ENCODE data around the gene RBMS1.

The RBMS1 gene, protein sequence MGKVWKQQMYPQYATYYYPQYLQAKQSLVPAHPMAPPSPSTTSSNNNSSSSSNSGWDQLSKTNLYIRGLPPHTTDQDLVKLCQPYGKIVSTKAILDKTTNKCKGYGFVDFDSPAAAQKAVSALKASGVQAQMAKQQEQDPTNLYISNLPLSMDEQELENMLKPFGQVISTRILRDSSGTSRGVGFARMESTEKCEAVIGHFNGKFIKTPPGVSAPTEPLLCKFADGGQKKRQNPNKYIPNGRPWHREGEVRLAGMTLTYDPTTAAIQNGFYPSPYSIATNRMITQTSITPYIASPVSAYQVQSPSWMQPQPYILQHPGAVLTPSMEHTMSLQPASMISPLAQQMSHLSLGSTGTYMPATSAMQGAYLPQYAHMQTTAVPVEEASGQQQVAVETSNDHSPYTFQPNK

DNA sequence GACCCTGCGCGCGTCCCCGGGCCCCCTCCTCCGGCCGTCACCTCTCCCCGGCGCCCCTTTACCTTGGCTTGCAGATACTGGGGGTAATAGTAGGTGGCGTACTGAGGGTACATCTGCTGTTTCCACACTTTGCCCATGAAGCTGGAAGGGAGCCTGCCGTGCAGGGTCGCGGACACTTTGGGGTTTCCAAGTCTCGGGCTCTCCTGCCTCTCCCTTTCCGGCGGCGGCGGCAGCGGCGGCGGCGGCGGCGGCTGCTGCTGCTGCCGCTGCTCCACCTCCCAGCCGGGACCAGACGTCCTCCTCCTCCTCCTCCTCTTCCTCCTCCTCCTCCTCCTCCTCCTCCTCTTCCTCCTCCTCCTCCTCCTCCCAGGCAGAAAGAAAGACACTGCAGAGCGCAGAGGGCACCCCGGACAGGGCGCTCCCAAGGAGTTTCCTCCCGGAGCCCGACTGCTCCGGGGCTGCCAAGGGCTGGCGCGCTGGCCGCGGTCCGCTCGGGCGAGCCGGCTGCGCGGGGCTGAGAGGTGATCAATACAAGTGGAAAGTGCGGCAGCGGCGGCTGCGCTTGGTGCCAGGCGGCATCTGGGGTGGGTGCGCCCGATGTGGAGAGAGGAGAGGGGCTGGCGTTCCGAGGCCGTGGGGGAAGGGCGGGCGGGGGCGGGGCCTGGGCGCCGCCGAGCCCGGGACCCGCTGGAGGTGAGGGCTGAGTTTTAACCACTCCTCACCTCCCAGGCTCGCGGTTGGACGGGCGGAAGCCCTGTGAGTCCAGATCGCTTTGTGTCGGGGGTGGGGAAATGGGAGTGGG, at the start of gene RBMS1:
Gene RBMS1, minus strand, starts transcription at position 581 of the 802 bp plus-strand sequence. Its CDS starts 444 bp downstream, at position 137.
- peak; percentile 41 for DNase-seq

DNA sequence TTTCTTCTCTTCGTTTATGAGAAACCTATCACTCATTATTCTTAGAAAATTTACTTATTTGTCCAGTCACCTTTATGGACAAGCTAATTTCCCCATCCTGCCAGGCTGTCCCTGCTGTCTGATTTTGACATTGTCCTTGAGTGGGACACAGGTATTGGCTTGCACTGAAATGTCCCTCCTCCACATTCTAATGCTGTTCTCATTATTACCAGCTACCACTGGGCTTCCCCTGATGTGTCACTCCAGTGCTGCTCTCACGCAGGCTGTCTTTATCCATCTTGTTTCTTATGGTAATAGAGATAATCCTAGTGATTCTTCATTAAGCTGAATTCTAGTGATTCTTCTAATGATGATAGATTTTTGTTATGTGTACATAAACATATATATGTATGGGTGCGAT, 48.1 kb upstream of the RBMS1 start:
- no peak for DNase-seq

DNA sequence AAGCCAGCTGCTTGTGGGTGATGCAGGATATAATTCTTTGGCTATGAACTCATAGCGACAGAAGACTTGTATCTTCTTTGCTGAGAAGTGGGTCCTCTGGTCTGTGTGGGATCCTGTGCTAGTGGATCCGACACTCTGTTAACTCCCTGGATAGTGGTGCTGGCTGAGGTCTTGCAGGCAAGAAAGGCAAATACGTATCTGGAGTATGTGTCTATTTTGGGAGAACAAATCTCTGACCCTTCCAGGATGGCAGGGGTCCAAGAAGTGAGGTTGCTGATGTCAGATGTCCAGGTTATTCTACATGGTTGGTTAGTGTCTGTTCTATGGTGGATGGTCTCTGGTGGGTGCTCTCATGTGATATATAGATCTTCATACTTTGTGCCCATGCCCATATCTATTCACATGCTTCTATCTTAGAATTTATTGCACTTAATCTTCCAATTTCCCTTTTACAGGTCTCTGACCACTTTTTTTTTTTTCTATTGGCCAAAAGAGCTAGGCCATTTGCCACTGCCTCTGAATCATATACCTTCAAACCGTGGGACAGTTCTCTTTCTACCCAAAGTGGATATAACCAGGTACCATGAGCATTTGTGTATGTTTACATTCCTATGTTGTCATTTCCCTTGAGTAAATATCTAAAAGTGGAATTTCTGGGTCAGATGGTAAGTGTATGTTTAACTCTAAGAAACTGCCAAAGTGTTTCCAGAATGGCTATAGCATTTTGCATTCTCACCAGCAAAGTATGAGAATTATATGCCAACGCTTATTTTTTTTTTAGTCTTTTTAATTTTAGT, 45.1 kb upstream of the RBMS1 start:
- no peak for DNase-seq

DNA sequence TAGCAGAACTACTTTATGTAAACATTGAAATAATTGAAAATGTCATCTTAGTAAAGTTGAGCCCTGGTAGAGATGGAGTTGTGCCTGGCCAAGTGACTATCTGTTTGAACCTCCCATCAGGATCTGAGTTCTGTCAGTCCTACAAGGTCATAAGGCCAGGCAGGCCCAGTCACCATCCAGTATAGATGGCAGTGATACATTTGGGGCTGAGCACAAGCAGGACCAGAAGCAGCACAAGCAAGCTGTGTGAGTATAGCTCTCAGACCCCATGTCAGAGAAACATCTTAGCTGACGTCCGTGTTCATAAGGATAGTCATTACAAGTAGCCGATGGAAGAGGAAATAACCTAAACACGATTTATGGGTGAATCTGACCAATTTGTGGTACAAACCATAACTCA, 44.5 kb upstream of the RBMS1 start:
- no peak for DNase-seq

DNA sequence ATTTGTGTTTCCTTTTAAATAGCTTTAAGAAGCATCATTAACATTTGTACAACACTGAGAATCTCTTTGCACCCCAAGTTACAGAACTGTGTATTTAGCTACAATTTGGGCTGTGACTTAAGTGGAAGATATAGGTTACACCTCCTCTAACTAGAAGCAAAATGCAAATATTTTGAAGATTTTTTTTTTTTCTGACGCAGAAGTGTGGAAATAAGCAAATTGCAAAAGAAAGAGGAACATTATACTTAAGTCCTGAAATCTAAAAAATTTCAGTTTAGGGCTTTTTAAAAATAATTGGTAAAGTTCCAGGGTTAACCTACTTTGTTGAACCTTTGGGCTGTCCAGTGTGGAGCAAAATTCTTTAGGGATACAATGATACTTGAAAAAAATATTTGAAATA, 41.4 kb upstream of the RBMS1 start:
- DNase-seq, result no peak

DNA sequence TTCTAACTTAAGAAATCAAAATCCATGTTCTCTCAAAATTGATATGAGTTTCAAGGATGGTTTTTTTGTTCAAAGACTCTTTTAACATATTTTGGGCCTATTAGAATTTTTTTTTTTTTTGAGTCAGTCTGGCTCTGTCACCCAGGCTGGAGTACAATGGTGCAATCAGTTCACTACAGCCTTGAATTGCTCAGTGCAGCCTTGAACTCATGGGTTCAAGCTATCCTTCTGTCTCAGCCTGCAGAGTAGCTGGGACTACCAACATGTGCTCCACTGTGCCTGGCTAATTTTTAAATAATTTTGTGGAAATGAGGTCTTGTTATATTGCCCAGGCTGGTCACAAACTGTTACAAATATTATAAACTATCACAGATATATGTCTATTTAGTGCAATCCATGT, 40.6 kb upstream of the RBMS1 start:
- DNase-seq, result no peak

DNA sequence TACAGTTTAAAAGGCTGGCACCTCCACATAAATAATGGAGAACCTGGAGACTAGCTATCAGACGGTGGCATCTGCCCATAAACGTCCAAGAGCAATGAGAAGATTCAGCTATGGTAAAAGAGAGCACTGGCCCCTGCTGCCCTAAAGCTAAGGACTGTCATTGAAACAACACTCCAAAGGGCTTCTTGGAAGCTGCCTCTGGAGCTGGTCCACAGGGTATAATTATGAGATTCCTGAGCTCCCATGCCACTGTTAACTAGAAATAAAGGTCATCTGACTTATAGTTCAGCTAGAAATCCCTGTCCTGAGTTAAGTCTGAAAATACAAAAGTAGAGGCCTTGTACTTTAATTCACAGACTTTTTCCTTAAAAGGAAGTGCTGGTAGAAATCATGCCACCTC, 39.9 kb upstream of the RBMS1 start:
- DNase-seq, result no peak

DNA sequence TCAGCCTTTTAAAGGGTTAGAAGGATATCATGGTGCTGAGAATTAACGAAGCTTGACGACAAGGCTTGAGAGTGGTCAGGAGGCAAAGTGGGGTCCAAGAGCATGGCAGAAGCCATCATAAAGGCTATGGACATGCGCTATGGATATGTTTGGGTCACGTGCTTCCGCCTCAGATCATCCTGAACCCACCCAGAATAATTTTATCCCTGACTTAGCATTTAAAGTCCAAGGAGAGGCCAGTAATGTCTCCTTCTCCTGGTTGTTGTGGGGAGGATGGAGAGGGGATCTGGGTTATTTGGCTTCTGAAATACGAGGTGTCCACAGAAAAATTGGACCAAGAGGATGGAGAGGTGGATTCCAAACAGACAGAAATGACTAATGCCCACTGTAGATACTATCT, 38.8 kb upstream of the RBMS1 start:
- no peak for DNase-seq

DNA sequence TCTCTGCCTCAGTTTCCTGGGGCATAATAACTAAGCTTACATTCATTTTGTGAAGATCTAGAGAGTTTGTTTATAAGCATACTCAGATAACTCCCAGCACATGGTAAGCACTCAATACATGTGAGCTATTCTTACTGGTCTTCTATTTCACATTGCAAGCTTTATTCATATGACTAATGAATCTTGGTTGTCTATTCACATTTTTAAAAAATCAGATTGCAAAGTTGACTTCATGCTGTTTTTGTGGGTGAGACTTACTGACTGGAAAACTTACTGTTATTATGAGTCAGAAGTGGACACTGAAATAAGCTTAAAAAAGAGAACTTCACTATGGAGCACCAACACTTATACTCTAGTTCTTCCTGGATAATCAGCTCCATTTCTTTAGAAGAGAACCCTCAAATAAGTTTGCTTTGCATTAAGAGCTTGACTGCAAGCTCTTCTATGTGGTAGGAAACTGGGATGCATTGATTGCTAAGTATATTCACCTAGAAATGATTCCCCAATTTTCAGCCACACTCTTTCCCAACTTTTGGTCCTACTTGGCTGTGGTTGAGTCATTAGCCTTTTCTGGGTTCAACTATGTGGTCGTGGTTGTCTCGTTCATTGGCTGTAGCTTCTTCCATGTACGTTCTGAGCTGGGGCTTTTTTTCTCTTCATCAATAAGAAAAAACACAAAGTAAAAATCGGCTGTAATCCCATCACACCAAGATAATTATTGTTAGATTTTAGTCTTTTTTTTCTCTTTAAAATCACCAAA, 29.5 kb upstream of the RBMS1 start:
- no peak for DNase-seq

DNA sequence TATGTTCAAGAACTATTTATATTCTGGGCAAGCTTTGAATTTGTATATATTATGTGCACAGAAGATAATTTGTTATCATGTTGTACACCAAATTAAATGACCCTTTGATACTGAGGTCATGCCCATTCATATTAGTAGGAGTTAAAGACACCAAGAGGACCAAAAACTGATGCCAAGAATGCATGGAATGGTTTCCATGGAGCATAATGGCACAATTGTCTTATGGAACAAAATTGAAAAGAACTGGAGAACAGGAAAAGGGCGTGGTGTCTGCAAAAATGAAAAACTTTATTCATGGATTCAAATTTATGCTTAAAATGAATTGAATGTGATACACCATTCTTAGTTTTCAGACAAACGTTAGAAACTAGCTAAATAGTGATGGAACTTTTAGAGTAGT, 24.1 kb upstream of the RBMS1 start:
- DNase-seq, result no peak

DNA sequence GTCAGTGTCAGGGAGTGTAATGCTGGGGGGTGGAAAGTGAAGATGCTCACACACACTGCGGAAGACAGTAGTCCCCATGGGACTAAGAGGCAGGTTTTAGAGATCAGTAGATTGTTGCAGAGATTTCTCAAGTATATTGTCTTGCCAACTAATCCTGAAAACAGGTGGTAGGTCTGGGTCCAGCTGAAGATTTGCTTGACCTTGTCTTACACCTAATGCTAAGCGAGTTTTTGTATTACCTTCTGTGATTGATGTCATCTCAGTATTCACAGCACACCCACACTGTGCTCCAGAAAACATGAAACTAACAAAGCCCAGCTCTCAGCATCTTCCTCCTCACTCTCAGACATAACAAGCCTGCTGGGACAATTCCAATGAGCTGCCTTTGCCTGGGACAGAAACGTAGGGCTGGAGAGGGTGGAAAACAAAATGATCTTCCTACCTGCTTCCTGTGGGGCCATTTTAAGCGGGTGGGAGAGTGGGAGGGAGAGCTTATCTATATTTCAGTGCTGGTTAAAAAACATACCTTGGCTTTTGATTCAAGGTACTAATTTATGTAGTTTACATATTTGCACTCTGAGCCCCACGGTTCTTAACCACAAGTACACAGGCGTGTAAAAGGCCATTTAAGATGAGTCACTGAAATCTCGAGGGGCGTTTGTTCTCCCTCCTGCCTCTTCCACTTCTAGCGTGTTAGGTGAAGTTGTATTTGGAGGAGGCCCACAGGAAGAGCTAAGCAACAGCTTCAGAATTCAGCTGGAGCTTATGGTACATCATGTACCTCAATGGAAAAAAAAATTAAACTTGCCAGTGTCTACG, 23.1 kb upstream of the RBMS1 start:
- peak; percentile 23 for DNase-seq

DNA sequence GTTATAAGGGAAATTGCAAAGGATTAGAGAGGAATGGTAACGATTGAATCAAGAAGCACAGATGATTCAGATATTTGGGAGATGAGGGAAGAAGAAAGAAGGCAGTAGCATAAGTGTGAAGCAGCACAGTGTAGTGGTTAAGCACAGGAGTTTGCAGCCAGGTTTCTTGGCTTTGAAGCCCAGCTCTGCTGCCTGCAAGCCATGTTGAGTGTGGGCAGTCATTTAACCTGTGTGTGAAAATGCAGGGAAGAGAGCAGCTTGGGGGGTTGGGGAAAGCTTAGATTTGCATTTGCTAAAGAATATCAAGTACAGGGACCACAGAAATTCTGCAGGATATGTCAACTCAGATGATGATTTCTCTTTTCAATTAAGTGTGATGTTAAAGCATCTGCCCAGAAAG, 21.5 kb upstream of the RBMS1 start:
- DNase-seq, result no peak

DNA sequence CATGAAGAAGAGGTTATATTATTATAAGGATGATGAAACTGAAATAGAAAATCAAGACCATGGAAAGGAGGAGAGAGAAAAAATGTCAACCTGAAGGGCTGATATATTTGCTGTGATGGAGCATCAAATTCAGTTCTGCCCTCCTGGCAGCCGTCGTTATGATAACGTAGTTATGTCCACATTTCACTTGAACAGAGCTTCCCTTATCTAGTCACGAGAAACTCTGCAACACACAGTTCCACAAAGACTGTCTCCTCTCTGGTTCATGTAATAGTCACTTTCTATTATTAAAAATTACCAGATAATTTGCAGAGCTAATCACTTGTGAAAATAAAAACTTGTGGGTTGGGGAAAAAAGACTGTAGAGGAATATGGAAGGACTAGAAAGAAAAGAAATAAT, 19.5 kb upstream of the RBMS1 start:
- DNase-seq, result no peak

DNA sequence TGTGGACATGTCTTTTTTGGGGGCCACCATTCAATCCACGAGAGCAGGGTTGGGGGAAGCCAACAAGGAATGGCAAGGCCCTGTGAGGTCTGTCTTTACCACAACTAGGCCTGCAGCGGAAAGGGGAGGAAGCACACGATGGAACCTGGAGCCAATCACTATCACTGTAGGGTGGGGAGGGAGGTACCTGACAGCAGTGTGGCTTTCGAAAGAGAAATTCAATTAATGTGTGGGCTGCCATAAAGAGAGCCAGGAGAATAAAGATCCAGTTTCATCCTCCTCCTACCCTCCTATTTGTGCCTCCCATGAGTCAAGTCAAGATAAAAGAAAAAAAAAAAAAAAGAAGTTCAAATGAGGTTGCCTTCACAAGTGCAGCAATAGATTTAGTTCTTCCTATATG, 18.9 kb upstream of the RBMS1 start:
- DNase-seq, result no peak

DNA sequence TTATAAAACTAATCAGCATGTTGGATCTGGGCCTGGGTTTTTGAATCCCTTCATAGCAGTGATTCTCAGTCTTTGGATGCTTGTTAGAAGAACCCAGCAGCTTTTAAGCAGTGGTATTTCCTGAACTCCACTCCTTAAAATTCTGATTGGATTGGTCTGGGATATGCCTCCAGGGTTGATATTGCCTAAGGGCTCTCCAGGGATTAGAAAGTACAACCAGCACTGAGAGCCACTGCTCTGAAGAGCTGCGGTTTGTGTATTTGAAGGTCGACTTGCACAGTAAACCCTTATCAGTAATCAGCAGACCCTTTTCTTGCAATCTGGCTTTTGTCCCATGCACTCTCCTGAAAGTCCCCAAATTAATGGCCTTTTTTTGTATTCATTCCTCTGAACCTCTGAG, 17.0 kb upstream of the RBMS1 start:
- no peak for DNase-seq

DNA sequence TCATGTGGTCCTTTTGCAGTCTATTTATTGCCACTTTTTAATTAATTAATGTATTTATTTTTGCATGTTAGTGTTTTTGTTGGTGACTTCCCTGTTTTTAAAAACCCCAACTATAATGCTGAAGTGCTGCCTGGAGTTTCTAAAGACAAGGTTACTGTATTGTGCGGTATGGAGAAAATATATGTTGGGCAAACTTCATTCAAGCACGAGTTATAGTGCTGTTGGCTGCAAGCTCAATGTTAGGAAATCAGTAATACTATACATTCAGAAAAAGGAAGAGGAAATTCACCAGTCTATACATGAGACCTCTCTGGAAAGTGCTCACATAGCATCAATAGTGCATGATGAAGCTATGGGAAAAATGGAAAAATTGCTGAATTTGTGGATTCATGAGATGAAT, 15.4 kb upstream of the RBMS1 start:
- DNase-seq, result no peak

DNA sequence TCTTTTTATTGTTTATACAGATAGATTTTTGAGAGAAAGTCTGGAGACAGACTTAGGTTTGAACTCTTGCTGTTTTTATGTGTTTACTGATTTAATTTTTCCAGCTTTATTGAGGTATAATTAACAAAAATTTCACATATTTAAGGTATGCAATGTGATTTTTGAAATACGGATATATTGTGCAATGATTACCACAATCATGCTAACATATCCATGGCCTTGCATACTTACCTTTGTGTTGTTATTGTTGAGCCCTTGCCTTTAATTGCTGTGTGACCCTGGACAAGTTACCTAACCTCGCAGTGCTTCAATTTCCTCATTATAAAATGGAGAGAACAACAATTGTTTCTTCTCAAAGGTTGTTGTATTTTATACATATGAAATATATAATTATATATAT, 13.9 kb upstream of the RBMS1 start:
- DNase-seq, result no peak

DNA sequence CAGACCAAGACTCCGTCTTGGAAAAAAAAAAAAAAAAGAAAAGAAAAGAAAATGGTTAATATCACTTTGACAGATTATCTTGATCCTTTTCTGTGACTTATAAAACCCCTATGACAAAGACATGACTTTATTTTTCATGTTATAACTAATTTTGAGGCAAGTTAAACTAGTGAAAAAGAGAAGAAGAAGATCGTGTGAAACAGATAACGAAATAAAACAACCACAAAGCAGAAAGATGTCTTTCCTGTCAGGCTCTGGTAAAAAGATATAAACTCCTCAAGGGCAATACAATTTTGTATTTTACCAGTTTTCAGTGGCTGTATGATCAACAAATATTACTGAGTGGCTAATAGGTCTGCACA, 13.4 kb upstream of the RBMS1 start:
- DNase-seq, result no peak

DNA sequence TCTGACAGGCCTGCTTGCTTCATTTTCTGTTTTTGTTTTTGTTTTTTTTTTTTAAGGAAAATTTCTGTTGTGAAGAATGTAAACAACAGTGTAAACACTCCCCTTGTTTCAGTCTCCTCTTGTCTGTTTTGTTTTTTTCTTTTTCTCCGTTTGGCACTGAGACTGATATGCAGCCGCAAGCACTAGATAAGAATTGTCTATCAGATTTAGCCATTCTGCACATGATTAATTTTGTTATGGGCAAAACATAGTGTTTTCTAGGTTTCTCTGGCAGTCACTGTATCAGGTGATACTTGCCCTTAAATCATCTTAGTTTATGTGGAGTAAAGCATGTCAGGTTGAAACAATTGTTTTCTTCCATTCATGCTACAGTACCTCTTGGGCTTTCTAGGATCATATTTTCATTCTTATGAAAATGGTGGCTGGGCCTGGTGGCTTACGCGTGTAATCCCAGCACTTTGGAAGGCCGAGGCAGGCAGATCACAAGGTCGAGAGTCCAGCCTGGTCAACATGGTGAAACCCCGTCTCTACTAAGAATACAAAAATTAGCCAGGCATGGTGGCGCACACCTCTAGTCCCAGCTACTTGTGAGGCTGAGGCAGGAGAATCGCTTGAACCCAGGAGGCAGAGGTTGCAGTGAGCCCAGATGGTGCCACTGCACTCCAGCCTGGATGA, 12.9 kb upstream of the RBMS1 start:
- no peak for DNase-seq

DNA sequence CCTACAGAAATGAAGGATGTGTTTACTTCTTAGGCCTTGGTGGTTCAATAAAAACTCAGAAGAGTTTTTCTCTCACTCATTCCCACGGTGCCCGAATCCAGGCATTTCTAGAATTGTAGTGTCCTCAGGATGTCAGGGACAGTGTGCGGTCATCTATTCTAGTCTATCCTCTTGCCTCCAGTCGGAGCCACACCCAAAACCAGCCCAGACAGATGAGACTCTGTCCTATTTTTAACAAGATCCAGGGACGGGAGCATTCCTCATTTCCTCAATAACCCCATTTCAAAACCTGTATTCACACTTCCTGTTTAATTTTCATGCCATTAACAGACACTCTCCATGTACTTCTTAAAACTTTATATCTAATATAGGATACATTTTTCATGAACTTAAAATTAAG, 11.6 kb upstream of the RBMS1 start:
- DNase-seq, result no peak

DNA sequence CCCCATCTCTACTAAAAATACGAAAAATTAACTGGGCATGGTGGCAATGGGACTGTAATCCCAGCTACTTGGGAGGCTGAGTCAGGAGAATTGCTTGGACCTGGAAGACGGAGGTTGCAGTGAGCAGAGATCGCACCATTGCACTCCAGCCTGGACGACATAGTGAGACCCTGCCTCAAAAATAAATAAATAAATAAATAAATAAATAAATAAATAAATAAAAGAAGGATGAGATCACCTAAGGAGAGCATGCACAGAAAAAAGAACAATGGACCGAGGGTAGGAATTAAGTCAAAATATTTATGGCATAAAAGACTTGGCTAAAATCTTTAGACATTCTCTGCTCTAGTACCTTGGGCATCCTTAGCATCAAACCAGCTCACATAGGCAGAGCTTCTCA, 8.9 kb upstream of the RBMS1 start:
- no peak for DNase-seq
